NCI-H460 (cell line): Measurements from ENCODE around the gene CEP170. TPM values are rescaled to one million over a fixed set of nuclear protein-coding genes. Genes with fewer than 3 reads are reported as not detected.

Experiments used
- DNase-seq: peaks from one replicate; pipeline ENCODE4 v3.0.0-alpha.2; 2016; ENCODE audit warnings: low read depth; ENCODE audit errors: extremely low read depth
- polyA plus RNA-seq: library from polyadenylated mRNA; depleted of rRNA; stranded (reverse); fragments of >200 nt; gene quantifications from 2 replicates; pipeline ENCODE4 v1.2.3, GENCODE V29; 2014; cell fraction: nucleus; rRNA removed
- total RNA-seq: library from RNA; depleted of rRNA; stranded (reverse); fragments of >200 nt; shearing (Covaris generic); gene quantifications from 2 replicates; pipeline ENCODE4 v1.2.3, GENCODE V29; 2014; rRNA removed

Gene CEP170
- 85.0 and 85.6 TPM in 2 replicates for total RNA-seq
- 60.4 and 107 TPM in 2 replicates for polyA plus RNA-seq

- DNase-seq, result peak; percentile 98
Observed at GRCh38 chr1:243254927-243255790, at the start of gene CEP170. TSS of gene CEP170 (minus strand) at chr1:243255281. CDS start at chr1:243225280, 30,001 bp downstream.

- no peak for DNase-seq
Observed at GRCh38 chr1:243301059-243301458, 46.0 kb upstream of the CEP170 start.

GRCh38 chr1:243299069-243299468 is 44.0 kb upstream of the CEP170 start:
- DNase-seq, result no peak

- DNase-seq, result peak; percentile 9
Observed at GRCh38 chr1:243294723-243295121, 39.6 kb upstream of the CEP170 start.

- no peak for DNase-seq
Observed at GRCh38 chr1:243293941-243294722, 39.1 kb upstream of the CEP170 start.

- no peak for DNase-seq
Observed at GRCh38 chr1:243292117-243292516, 37.0 kb upstream of the CEP170 start.

GRCh38 chr1:243291292-243291691 is 36.2 kb upstream of the CEP170 start:
- DNase-seq, result no peak

GRCh38 chr1:243288062-243288461 is 33.0 kb upstream of the CEP170 start:
- no peak for DNase-seq

- DNase-seq, result peak; percentile 54
Observed at GRCh38 chr1:243287652-243288051, 32.6 kb upstream of the CEP170 start.

- DNase-seq, result no peak
Observed at GRCh38 chr1:243287123-243287460, 32.0 kb upstream of the CEP170 start.

GRCh38 chr1:243286409-243287122 is 31.5 kb upstream of the CEP170 start:
- DNase-seq, result no peak

- no peak for DNase-seq
Observed at GRCh38 chr1:243281672-243282071, 26.6 kb upstream of the CEP170 start.

GRCh38 chr1:243280571-243281129 is 25.6 kb upstream of the CEP170 start:
- no peak for DNase-seq

- DNase-seq, result no peak
Observed at GRCh38 chr1:243275316-243275715, 20.2 kb upstream of the CEP170 start.

- no peak for DNase-seq
Observed at GRCh38 chr1:243273945-243274344, 18.9 kb upstream of the CEP170 start.

GRCh38 chr1:243273506-243273905 is 18.4 kb upstream of the CEP170 start:
- DNase-seq, result no peak

- no peak for DNase-seq
Observed at GRCh38 chr1:243272401-243272800, 17.3 kb upstream of the CEP170 start.

- DNase-seq, result no peak
Observed at GRCh38 chr1:243271996-243272395, 16.9 kb upstream of the CEP170 start.

- DNase-seq, result peak; percentile 19
Observed at GRCh38 chr1:243270097-243270864, 15.2 kb upstream of the CEP170 start.

GRCh38 chr1:243269461-243269801 is 14.3 kb upstream of the CEP170 start:
- peak; percentile 54 for DNase-seq
